Measurements from ENCODE around the gene ADCY10.
"Not testable (repeated sequence)": the region's sequence is repeated elsewhere in the genome, so short reads cannot be mapped to it uniquely, and the experiment has no call there.

ADCY10 gene, protein sequence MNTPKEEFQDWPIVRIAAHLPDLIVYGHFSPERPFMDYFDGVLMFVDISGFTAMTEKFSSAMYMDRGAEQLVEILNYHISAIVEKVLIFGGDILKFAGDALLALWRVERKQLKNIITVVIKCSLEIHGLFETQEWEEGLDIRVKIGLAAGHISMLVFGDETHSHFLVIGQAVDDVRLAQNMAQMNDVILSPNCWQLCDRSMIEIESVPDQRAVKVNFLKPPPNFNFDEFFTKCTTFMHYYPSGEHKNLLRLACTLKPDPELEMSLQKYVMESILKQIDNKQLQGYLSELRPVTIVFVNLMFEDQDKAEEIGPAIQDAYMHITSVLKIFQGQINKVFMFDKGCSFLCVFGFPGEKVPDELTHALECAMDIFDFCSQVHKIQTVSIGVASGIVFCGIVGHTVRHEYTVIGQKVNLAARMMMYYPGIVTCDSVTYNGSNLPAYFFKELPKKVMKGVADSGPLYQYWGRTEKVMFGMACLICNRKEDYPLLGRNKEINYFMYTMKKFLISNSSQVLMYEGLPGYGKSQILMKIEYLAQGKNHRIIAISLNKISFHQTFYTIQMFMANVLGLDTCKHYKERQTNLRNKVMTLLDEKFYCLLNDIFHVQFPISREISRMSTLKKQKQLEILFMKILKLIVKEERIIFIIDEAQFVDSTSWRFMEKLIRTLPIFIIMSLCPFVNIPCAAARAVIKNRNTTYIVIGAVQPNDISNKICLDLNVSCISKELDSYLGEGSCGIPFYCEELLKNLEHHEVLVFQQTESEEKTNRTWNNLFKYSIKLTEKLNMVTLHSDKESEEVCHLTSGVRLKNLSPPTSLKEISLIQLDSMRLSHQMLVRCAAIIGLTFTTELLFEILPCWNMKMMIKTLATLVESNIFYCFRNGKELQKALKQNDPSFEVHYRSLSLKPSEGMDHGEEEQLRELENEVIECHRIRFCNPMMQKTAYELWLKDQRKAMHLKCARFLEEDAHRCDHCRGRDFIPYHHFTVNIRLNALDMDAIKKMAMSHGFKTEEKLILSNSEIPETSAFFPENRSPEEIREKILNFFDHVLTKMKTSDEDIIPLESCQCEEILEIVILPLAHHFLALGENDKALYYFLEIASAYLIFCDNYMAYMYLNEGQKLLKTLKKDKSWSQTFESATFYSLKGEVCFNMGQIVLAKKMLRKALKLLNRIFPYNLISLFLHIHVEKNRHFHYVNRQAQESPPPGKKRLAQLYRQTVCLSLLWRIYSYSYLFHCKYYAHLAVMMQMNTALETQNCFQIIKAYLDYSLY (N-terminal part only)

DNA sequence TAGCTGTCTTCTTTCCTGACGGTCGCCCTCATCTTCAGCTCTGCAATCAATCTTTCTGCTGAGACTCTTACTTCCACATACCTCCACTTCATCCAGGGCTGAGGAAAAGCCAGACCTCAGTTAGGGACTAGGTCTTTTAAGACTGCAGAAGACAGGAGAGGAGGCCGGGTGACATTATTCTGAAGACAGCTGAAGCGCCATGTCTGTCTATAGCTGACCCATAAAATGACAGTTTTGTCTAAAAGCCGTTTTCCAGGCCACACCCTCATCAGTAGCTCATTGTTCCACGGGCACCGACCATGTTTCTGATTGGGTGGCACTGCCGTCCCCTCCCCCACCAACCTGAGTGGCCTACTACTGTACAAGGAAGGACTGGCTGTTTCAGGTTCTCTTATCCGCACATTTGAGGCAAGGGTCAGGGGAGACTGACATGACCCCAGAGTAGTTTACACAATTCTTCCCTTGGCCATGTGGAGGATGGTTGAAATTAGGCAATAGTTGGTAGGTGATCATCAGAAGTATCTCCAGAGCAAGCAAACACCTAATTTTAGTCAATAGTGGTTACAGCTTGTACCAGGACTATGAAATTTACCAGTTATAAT lies at the start of gene ADCY10:
TSS of gene ADCY10 (minus strand) at position 240 of the 602 bp plus-strand sequence. CDS start 8,994 bp downstream, outside the sequence.
- DNase-seq (ENCODE audit: low spot score): no peak

DNA sequence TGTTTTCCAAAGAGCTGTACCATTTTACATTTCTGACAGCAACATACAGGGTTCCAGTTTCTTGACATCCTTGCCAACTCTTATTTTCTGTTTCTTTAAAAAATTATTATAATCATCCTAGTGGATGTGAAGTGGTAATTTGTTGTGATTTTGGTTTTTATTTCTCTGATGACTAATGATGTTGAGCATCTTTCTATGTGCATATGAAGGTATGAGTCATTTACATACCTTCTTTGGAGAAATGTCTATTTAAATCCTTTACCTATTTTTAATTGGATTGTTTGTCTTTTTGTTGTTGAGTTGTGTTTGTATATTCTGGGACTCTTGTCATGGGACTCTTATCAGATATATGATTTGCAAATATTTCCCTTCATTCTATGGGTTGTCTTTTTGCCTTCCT lies 43.8 kb upstream of the ADCY10 start:
- DNase-seq (ENCODE audit: low spot score): no peak

DNA sequence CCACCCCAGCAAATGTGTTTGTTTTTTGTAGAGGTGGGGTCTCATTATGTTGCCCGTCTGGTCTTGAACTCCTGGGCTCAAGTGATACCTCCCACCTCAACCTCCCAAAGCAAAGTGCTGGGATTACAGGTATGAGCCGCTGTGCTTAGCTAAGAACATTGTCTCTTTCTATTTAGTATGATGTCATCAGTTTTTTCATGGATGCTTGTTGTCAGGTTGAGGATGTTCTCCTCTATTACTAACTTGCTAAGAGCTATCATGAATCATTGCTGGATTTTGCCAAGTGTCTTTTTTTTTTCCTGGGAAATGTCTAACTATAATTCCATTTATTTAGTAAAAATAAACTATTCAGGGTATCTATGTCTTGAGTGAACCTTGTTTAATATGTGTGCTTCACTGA lies 42.0 kb upstream of the ADCY10 start:
- DNase-seq (ENCODE audit: low spot score): no peak

DNA sequence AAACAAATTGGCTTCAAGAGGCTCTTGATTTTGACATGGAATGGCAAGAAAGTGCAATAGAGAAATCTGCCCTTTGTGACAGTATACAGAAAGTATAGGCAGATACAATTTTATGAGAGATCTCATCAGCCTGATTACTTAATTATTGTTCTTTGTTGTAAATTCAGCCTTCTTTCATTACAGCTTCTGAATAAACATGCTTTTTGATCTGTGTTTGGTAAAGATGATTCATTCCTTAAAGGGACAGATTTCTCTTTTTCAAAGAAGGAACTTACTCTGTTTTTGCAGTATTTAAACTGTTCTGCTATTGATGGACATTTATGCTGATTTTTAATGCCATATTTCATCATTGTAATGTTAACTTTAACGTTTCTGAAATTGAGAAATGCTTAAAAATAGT lies 36.6 kb upstream of the ADCY10 start:
- DNase-seq (ENCODE audit: low spot score): no peak

DNA sequence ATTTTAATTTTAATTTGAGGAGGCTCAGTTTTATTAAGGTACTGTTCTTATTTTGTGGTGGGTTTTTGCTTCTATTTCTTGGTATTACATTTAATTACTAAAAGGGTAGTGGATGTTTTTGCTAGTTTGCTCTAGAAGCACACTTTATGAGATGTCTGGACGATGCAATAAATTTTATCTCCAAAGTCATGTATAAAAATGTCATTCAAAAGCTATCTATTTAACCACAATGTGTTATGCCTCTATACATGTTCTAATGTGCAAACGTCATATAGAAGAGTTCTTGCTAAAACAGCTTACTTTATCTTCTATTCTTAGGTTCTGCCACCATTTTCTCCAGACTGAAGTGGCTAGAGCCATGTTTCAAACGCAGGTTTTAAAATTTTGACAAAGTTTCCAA lies 35.9 kb upstream of the ADCY10 start:
- no peak for DNase-seq (ENCODE audit: low spot score)

DNA sequence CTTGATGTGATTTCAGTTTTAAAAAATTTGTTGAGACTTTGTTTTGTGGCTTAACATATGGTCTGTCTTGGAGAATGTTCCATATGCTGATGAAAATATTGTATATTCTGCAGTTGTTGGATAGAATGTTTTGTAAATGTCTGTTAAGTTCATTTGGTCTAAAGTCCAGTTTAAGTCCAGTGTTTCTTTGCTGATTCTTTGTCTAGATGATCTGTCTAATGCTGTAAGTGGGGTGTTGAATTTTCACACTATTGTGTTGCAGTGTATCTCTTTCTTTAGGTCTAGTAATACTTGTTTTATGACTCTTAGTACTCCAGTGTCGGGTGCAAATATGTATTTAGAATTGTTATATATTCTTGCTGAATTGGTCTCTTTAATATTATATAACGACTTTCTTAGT lies 33.8 kb upstream of the ADCY10 start:
- no peak for DNase-seq (ENCODE audit: low spot score)

DNA sequence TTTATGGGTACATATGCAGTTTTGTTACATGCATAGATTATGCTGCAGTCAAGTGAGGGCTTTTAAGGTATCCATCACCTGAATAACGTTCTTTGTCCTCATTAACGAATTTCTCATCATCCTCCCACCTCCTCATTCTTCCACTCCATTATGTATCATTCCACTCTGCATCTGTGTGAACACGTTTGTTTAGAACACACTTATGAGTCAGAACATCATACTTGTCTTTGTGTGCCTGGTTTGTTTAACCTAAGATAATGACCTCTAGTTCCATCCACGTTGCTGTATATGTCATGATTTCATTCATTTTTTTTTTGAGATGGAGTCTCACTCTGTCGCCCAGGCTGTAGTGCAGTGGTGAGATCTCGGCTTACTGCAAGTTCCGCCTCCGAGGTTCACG lies 29.6 kb upstream of the ADCY10 start:
- no peak for DNase-seq (ENCODE audit: low spot score)

DNA sequence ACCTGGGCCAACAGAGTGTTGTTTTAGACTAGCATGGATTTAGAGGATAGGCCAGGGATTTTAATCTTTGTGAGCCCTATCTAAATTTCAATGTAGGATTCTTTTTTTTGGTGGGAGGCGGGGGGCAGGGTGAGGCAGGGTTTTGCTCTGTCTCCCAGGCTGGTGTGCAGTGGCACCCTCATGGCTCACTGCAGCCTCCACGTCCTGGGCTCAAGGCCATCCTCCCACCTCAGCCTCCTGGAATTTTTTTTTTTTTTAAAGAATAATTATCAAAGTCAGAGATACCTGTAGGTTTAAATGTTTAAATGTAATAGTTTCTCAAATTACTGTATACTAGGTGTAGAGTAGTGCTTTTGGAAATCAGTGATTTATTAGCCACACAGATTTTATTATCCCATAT lies 26.3 kb upstream of the ADCY10 start:
- no peak for DNase-seq (ENCODE audit: low spot score)

DNA sequence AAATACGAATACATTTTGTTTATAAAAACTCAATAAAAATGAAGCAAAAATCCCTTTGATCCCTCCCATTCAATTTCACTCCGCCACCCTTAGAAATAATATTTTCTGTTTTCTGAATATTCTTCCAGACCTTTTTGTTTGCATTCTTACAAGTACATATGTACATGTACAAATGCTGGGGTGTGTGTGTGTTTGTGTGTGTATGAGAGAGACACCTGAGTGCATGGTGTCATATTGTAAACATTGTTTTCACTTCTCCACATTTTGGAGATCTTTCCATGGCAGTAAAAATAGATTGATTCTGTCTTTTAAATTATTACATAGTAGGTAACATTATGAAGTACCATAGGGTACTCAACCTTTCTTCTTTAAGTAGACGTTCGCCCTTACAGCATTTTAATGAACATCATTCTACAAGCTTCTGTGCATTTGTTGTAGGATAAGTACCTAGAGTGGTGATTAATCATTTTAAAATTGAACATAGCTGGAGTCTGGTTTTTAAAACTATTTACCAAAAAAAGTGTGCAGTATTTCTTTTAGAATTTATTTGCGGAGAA lies 24.2 kb upstream of the ADCY10 start:
- DNase-seq (ENCODE audit: low spot score): no peak

DNA sequence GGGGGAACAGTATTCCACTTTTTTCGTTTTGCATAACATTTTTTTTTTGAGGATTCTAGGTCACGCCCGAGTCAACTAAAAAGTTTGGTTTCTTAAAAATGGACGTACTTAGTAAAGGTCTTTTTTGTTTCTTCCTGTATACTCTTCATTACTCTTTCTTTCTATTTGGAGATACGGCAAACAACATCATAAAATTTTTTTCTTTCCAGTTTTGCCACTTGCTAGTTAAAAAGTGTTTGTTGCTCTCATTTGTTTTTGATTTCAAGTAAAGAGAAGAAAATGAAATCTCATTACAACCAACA lies 23.7 kb upstream of the ADCY10 start:
- DNase-seq (ENCODE audit: low spot score): no peak

DNA sequence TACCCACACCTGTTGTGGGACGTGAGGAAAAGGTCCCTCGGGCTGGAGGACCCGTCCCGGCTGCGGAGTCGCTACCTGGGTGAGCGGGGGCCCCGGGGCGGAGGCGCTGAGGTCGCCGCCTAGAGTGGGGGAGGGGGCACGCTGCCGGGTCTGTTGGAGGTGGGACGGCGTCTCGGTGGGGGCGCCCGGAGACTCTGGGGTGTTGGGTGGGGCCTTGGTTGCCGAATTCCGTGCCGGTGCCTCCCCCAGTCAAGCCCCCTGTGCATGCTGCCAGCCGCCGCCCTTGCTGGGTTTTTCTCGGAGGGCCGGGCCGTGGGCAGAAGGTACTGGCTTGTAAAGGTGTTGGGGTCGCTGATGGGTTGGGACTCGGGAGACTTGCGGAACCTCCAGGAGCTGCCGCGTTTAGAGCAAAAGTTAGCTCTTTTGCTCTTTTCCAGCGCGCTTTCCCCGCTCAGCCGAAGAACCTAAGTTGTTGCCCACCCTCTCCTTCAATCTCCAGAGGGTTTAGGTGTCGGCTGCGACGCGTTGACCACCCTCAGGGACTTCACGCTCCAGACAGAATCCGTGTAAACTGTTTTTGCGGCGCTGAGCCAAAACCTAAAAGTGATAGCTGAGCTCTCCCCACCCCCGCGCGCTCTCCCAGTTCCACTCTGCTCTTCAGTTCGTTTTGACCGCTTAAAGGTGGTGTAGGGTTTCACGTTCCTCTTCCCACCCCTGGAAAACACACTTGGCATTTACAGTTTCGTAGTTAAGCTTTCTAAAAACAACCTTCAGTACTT lies 23.2 kb upstream of the ADCY10 start, which contains the start of gene MPC2:
TSS of gene MPC2 (minus strand) at position 143 of the 779 bp plus-strand sequence. CDS start 1,231 bp downstream, outside the sequence.
- DNase-seq (ENCODE audit: low spot score): peak; percentile 52

DNA sequence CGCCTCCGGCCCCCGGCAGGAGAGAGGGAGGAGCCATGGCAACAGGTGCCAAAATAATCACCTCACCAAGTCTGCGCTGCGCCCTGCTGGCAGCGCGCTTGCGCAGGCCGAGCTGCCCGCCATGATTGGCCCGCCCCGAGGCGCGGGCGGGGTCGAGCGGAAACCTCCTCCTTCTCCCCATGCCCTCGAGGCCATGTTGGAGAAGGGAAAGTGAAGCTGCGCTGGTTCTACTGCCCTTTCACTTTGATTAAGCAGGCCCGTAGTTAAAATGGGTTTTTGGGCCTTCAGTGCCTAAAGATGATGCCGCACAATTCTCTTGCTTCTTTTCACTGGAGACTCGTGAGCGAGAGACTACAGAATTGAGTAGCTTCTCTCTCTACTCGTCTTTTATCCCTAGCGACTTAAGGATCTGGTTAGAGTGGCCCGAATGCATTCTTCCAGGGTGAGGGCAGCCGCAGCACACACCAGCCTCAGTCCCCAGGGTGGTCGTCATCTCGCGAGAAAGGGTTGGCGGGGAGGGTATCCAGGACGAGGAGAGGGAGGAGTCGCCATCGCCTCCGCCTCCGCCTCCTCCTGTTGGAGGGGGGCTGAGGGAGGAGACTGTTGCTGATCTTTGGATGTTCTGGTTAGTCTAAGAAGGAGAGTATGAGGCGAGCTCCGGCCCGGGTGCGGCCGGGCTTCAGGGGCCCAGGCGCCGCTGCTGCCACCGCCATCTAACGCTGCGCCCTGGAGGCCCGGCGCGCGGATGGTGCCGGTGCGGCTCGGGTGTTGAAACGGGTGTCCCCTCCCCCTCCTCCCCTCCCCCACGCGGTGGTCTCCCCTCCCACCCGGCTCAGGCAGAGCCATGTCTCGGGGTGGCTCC lies 22.4 kb upstream of the ADCY10 start, which contains the start of gene DCAF6:
TSS of gene DCAF6 (plus strand) at position 616 of the 862 bp plus-strand sequence. CDS start at position 845, 229 bp downstream.
- peak; percentile 97 for DNase-seq (ENCODE audit: low spot score)

DNA sequence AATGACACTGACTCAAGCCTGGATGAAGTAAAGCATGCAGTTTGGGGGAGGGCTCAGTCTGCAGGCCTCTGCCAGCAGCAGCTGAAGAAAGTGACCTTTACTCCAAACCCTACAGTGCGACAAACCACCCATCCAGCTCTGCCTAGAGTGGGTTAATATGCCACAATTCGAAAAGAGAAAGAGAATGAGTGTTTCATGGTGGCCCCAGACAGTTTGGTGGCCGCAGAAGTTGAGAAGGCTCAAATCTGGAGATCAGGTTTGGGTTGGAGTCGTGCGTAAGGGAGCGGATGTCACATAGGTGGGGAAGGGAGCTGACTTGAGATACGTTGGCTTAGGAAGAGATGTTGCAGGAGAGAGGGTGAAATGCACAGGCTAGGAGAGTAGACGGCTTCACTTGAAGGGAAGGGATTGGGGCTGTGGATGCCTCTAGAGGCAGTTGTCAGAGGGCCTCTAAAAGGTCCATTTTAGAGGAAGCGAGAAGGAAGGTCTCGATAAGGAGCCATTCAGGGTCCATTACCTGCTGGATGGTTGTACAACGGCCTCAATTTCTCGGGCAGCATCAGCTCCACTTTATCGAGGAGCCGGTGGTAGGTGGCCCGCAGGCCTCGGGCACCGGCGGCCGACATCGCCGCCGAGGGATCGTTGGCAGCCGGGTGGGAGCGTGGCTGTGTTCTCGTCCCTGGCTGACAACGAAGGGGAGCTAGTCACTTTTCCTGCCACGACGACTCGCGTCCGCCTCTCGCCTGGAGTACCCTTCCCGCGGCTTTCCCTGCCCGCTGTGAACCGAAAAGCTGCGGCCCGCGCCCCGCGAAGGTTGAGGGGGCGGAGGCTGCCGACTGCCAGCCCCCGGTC lies 21.5 kb upstream of the ADCY10 start:
- DNase-seq (ENCODE audit: low spot score): peak; percentile 43

DNA sequence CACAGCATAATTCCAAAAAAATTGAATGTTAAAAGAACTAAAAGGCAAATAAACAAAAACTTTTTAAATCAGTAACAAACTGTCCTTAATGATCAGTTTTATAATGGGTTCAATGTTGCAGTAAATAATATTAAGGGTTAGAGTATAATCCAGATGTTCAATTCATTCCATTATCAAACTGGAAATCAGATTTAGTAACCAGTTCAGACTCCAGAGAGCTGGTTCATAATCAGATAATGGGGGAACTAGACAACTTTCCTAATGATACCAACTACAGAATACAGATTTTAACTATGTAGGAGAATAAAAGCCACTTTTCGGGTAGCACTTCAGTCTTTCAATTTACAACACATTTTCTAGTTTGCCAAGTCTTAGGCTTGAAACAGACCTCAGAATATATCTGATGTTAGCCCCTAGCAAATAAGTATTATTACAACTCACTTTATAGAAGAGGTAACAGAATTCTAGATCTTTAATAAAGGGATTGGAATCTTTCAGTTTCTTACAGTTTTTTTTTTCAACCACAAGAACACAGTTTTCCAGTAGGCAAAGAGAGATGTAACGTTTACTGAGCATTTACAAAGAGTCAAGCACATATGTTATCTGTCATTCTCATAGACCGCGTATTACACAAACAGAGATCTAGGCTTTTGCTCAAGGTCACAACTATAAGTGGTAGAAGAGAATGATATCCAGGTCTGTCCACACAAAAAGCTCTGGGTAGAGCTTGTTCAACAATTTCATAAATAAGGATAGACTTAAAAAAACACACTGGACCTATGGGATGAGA lies 20.7 kb upstream of the ADCY10 start:
- DNase-seq (ENCODE audit: low spot score): no peak

DNA sequence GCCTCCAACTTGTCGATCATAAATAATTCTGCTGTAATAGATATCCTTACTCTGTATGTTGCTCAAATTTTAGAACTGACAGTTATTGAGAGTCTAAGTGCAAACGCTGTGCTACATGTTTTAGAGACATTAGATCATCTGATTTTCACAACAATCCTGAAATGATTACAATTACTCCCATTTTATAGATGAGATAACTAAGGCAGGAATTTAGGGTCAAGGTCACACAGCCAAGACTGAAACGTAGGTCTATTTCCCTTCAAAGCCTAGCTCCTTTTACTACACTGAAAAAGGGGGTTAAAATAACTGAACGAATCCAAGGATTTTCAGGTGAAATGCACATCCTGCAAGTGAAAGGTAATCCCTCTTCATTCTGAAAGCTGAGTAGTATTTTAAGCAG lies 19.9 kb upstream of the ADCY10 start:
- no peak for DNase-seq (ENCODE audit: low spot score)

DNA sequence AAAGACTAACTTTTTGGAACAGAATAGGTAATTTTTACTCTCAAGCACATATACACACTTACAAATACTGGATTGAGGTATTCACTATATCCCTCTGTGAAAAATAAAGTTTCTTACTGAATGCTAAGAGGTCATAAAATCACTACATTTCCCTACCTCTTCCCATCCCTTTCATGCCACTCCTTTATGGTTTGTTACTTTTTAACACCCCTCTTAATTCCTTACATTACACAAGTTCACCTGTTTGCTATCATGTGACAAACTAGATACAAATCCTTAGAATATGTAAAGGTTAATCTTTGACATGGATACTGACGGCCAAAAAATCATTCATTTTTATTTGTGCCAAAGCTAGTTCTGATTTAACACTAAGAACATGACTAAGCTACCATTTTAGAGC lies 15.8 kb upstream of the ADCY10 start:
- no peak for DNase-seq (ENCODE audit: low spot score)

DNA sequence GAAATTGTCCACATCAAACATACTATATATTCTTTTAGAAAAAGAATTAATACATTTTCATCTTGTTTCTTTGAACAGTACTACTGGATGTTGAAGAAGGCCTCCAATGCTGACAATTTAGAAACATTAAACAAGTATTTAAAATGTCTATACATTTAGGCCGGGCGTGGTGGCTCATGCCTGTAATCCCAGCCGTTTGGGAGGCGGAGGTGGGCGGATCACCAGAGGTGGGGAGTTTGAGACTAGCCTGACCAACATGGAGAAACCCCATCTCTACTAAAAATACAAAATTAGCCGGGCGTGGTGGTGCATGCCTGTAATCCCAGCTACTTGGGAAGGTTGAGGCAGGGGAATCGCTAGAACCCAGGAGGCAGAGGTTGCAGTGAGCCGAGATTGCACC lies 15.0 kb upstream of the ADCY10 start:
- DNase-seq (ENCODE audit: low spot score): not testable (repeated sequence)

DNA sequence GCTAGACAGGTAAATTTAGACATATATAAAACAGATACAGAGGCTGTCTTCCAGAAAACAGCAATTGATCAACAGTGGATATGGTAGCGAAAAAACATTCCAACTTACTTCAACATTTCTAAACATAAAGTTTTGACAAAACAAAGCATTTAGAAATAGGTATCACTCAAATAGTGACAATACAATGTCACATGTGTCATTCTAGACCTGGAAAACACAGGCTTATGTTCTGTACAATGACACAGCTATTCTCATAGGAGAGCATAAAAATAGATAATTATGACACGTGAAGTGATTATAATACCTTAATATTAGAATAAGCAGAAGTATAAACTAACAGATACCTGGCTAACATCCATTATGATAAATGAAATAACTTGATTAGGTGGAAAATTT lies 14.5 kb upstream of the ADCY10 start:
- no peak for DNase-seq (ENCODE audit: low spot score)
